ENCODE results near the gene IQSEC1.

IQSEC1 gene

GRCh38 chr3:12991861-12992281 is 81.4 kb downstream of the IQSEC1 start:
- no peak for DNase-seq
- Mint-ChIP-seq H3K27me3 (ENCODE audit: low read depth, poor library complexity) (peaks cover 13% of the 10 kb centered on the region), H3K27ac (no peak overlapping the region), H3K4me1 (peaks cover 21% of the 10 kb centered on the region), H3K4me3 (no peak overlapping the region), H3K36me3 (ENCODE audit: low read depth) (peaks cover 7% of the 10 kb centered on the region), H3K9me3 (peaks cover 6% of the 10 kb centered on the region)
- no peak for TF ChIP-seq CTCF (IDR thresholded peaks at IDR 0.05)

- peaks cover 25% of the 10 kb centered on the region for H3K4me1 Mint-ChIP-seq
Observed at GRCh38 chr3:12991481-12991837, 81.8 kb downstream of the IQSEC1 start.

GRCh38 chr3:12990781-12991480 is 82.3 kb downstream of the IQSEC1 start:
- no peak for TF ChIP-seq CTCF (IDR thresholded peaks at IDR 0.05)
- DNase-seq, result no peak
- Mint-ChIP-seq H3K36me3 (ENCODE audit: low read depth) (peaks cover 7% of the 10 kb centered on the region), H3K9me3 (peaks cover 6% of the 10 kb centered on the region), H3K27ac (no peak overlapping the region), H3K27me3 (ENCODE audit: low read depth, poor library complexity) (peaks cover 13% of the 10 kb centered on the region), H3K4me1 (peaks cover 30% of the 10 kb centered on the region), H3K4me3 (no peak overlapping the region)

More at GRCh38 chr3:12991481-12991837, 81.8 kb downstream of the IQSEC1 start:
- Mint-ChIP-seq H3K27me3 (ENCODE audit: low read depth, poor library complexity) (peaks cover 13% of the 10 kb centered on the region), H3K27ac (no peak overlapping the region), H3K36me3 (ENCODE audit: low read depth) (peaks cover 7% of the 10 kb centered on the region), H3K4me3 (no peak overlapping the region), H3K9me3 (peaks cover 6% of the 10 kb centered on the region)
- DNase-seq, result no peak
- no peak for TF ChIP-seq CTCF (IDR thresholded peaks at IDR 0.05)

GRCh38 chr3:12990306-12990705 is 82.9 kb downstream of the IQSEC1 start:
- H3K36me3 Mint-ChIP-seq (ENCODE audit: low read depth), result peaks cover 7% of the 10 kb centered on the region
- H3K4me1 Mint-ChIP-seq, result peaks cover 34% of the 10 kb centered on the region
- H3K27me3 Mint-ChIP-seq (ENCODE audit: low read depth, poor library complexity), result peaks cover 13% of the 10 kb centered on the region
- peaks cover 6% of the 10 kb centered on the region for H3K9me3 Mint-ChIP-seq
- TF ChIP-seq CTCF (IDR thresholded peaks at IDR 0.05), result no peak
- no peak for DNase-seq
- no peak overlapping the region for H3K4me3 Mint-ChIP-seq
- peak overlapping the region; percentile 83 for H3K27ac Mint-ChIP-seq

- Mint-ChIP-seq H3K9me3 (peaks cover 6% of the 10 kb centered on the region), H3K4me1 (peaks cover 30% of the 10 kb centered on the region), H3K27ac (no peak overlapping the region), H3K27me3 (ENCODE audit: low read depth, poor library complexity) (peaks cover 8% of the 10 kb centered on the region), H3K36me3 (ENCODE audit: low read depth) (peaks cover 7% of the 10 kb centered on the region), H3K4me3 (no peak overlapping the region)
- no peak for TF ChIP-seq CTCF (IDR thresholded peaks at IDR 0.05)
- no peak for DNase-seq
Observed at GRCh38 chr3:12988728-12989454, 84.3 kb downstream of the IQSEC1 start.

Measured in nephron progenitor cell (in vitro differentiated cells).